NT2/D1 (cell line): ENCODE results near the gene GZF1.

Experiments used
- DNase-seq: peaks from one replicate; pipeline ENCODE4 v3.0.0-alpha.2; 2011; ENCODE audit warnings: low read depth, low spot score
- H3K27me3 ChIP-seq: 2 replicates; pipeline ENCODE4 v1.6.0; 2011; ENCODE audit warnings: mild to moderate bottlenecking; ENCODE audit not compliant: insufficient read length, insufficient read depth
- H3K36me3 ChIP-seq: 2 replicates; pipeline ENCODE4 v1.6.1; 2011; ENCODE audit warnings: mild to moderate bottlenecking, low read length, mixed read lengths; ENCODE audit not compliant: insufficient read depth, insufficient read length
- H3K4me1 ChIP-seq: 2 replicates; pipeline ENCODE4 v1.5.1; 2011; ENCODE audit not compliant: insufficient read depth, insufficient read length
- H3K4me3 ChIP-seq: 2 replicates; pipeline ENCODE4 v1.5.1; 2011; ENCODE audit warnings: low read depth; ENCODE audit not compliant: insufficient read length
- H3K9ac ChIP-seq: 2 replicates; pipeline ENCODE4 v1.6.0; 2011; ENCODE audit warnings: low read depth; ENCODE audit not compliant: insufficient read length
- H3K9me3 ChIP-seq: 2 replicates; pipeline ENCODE4 v1.5.1; 2011; ENCODE audit warnings: mild to moderate bottlenecking, low read length; ENCODE audit not compliant: insufficient read depth
- SUZ12 ChIP-seq: IDR thresholded peaks from 2 replicates; pipeline ENCODE4 v1.6.1; 2011; ENCODE audit not compliant: insufficient read length, insufficient read depth; ENCODE audit errors: extremely low read depth
- YY1 ChIP-seq: IDR thresholded peaks from 2 replicates; pipeline ENCODE4 v1.6.1; 2011; ENCODE audit not compliant: insufficient read length, insufficient read depth
- ZNF274 ChIP-seq: IDR thresholded peaks from 2 replicates; pipeline ENCODE4 v1.6.1; 2011; ENCODE audit warnings: mild to moderate bottlenecking, low read depth, low read length

GZF1 gene

DNA sequence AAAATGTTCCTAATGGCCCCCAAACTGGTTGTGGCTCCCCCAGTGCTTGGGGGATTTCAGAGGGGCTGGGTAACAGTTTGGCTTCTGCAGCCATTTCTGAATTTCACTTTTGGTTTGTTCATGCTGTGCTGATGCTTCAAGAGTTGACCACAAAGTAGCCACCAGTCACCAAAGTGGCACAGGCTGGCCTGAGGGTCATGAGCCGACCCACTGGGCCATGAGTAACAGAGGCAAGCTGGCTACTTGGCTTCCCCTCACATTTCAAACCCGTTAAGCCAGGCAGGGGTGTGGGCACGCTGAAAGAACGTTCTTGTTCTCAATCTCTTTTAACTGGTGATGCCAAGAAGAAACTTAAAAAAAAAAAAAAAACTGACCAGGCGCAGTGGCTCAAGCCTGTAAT lies 26.5 kb upstream of the GZF1 start:
- H3K4me3 ChIP-seq, result no peak overlapping the region
- no peaks in the 10 kb centered on the region for H3K36me3 ChIP-seq
- no peaks in the 10 kb centered on the region for H3K27me3 ChIP-seq
- no peak overlapping the region for H3K9ac ChIP-seq
- TF ChIP-seq SUZ12 (no peak), YY1 (no peak), ZNF274 (no peak)
- no peak for DNase-seq
- H3K4me1 ChIP-seq, result peaks cover 3% of the 10 kb centered on the region
- no peaks in the 10 kb centered on the region for H3K9me3 ChIP-seq

- DNase-seq, result no peak
- H3K36me3 ChIP-seq, result no peaks in the 10 kb centered on the region
- no peak overlapping the region for H3K9ac ChIP-seq
- H3K4me3 ChIP-seq, result no peak overlapping the region
- no peaks in the 10 kb centered on the region for H3K27me3 ChIP-seq
- TF ChIP-seq SUZ12, result no peak
- no peak for TF ChIP-seq YY1
- no peak for TF ChIP-seq ZNF274
- no peaks in the 10 kb centered on the region for H3K9me3 ChIP-seq
- H3K4me1 ChIP-seq, result peaks cover 4% of the 10 kb centered on the region
Observed at GRCh38 chr20:23336476-23336875, 25.5 kb upstream of the GZF1 start.

- DNase-seq, result no peak
- Histone ChIP-seq H3K9ac (no peak overlapping the region), H3K9me3 (no peaks in the 10 kb centered on the region), H3K4me3 (no peak overlapping the region), H3K36me3 (no peaks in the 10 kb centered on the region), H3K4me1 (peaks cover 6% of the 10 kb centered on the region), H3K27me3 (no peaks in the 10 kb centered on the region)
- TF ChIP-seq YY1 (no peak), ZNF274 (no peak), SUZ12 (no peak)
Observed at GRCh38 chr20:23337312-23337711, 24.7 kb upstream of the GZF1 start.

- TF ChIP-seq YY1, result no peak
- TF ChIP-seq SUZ12, result no peak
- no peak for TF ChIP-seq ZNF274
- no peak for DNase-seq
Observed at GRCh38 chr20:23339986-23340385, 22.0 kb upstream of the GZF1 start.

GRCh38 chr20:23340524-23340923 lies 21.5 kb upstream of the GZF1 start:
- no peak overlapping the region for H3K9ac ChIP-seq
- no peak for TF ChIP-seq YY1
- no peak for TF ChIP-seq ZNF274
- no peak for TF ChIP-seq SUZ12

More at GRCh38 chr20:23339986-23340385, 22.0 kb upstream of the GZF1 start:
- Histone ChIP-seq H3K4me3 (no peak overlapping the region), H3K9me3 (peaks cover 4% of the 10 kb centered on the region; the same call in 1 of the 2 replicates), H3K4me1 (peaks cover 6% of the 10 kb centered on the region), H3K36me3 (no peaks in the 10 kb centered on the region), H3K27me3 (no peaks in the 10 kb centered on the region), H3K9ac (peak overlapping the region; percentile 22)

GRCh38 chr20:23341073-23341472 lies 20.9 kb upstream of the GZF1 start:
- no peaks in the 10 kb centered on the region for H3K27me3 ChIP-seq
- TF ChIP-seq ZNF274 (no peak), YY1 (no peak), SUZ12 (no peak)
- peaks cover 6% of the 10 kb centered on the region for H3K4me1 ChIP-seq
- DNase-seq, result no peak
- peaks cover 4% of the 10 kb centered on the region; the same call in 1 of the 2 replicates for H3K9me3 ChIP-seq
- H3K9ac ChIP-seq, result no peak overlapping the region
- no peaks in the 10 kb centered on the region for H3K36me3 ChIP-seq
- no peak overlapping the region for H3K4me3 ChIP-seq

More at GRCh38 chr20:23340524-23340923, 21.5 kb upstream of the GZF1 start:
- no peak overlapping the region for H3K4me3 ChIP-seq
- H3K9me3 ChIP-seq, result peaks cover 4% of the 10 kb centered on the region; the same call in 1 of the 2 replicates
- H3K36me3 ChIP-seq, result no peaks in the 10 kb centered on the region
- no peaks in the 10 kb centered on the region for H3K27me3 ChIP-seq
- peaks cover 6% of the 10 kb centered on the region for H3K4me1 ChIP-seq
- no peak for DNase-seq

GRCh38 chr20:23343590-23343989 lies 18.4 kb upstream of the GZF1 start:
- Histone ChIP-seq H3K4me3 (no peak overlapping the region), H3K36me3 (no peaks in the 10 kb centered on the region), H3K27me3 (no peaks in the 10 kb centered on the region), H3K4me1 (peaks cover 5% of the 10 kb centered on the region), H3K9me3 (peaks cover 4% of the 10 kb centered on the region; the same call in 1 of the 2 replicates), H3K9ac (no peak overlapping the region)
- no peak for TF ChIP-seq SUZ12
- no peak for DNase-seq

- no peak overlapping the region for H3K4me3 ChIP-seq
Observed at GRCh38 chr20:23344336-23344735, 17.6 kb upstream of the GZF1 start.

More at GRCh38 chr20:23344336-23344735, 17.6 kb upstream of the GZF1 start:
- no peaks in the 10 kb centered on the region for H3K27me3 ChIP-seq
- DNase-seq, result no peak
- TF ChIP-seq YY1 (no peak), SUZ12 (no peak), ZNF274 (no peak)
- H3K36me3 ChIP-seq, result no peaks in the 10 kb centered on the region
- peaks cover 4% of the 10 kb centered on the region; the same call in 1 of the 2 replicates for H3K9me3 ChIP-seq
- peaks cover 7% of the 10 kb centered on the region for H3K4me1 ChIP-seq
- no peak overlapping the region for H3K9ac ChIP-seq
